Measurements from ENCODE around the gene FOXP1.
A peak's percentile ranks its signal among the peaks of the same experiment; 100 is the strongest.

FOXP1 gene

DNA sequence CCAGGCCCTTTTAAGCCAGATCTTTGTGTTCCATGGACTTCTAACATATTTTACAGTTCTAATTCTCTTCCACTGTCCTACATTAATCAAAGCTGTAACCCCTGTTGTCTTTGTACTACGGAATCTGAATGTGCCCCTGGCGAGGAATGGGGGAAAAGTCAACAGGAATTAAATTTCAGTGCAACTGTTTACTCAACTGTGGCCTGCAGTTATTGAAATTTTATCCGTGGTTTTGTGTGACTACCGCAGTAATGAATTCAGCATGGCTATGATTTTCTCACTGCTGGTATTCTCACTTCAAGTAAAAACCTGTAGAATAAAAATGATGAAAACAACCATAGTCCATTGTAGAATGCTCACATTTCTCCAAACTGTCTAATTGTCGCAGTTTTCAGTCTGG is 388.0 kb downstream of the FOXP1 start:
- TF ChIP-seq, protein P1, sequence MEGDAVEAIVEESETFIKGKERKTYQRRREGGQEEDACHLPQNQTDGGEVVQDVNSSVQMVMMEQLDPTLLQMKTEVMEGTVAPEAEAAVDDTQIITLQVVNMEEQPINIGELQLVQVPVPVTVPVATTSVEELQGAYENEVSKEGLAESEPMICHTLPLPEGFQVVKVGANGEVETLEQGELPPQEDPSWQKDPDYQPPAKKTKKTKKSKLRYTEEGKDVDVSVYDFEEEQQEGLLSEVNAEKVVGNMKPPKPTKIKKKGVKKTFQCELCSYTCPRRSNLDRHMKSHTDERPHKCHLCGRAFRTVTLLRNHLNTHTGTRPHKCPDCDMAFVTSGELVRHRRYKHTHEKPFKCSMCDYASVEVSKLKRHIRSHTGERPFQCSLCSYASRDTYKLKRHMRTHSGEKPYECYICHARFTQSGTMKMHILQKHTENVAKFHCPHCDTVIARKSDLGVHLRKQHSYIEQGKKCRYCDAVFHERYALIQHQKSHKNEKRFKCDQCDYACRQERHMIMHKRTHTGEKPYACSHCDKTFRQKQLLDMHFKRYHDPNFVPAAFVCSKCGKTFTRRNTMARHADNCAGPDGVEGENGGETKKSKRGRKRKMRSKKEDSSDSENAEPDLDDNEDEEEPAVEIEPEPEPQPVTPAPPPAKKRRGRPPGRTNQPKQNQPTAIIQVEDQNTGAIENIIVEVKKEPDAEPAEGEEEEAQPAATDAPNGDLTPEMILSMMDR (conservative IDR thresholded peaks at IDR 0.05) = no peak
- H3K27ac ChIP-seq = no peak overlapping the region

DNA sequence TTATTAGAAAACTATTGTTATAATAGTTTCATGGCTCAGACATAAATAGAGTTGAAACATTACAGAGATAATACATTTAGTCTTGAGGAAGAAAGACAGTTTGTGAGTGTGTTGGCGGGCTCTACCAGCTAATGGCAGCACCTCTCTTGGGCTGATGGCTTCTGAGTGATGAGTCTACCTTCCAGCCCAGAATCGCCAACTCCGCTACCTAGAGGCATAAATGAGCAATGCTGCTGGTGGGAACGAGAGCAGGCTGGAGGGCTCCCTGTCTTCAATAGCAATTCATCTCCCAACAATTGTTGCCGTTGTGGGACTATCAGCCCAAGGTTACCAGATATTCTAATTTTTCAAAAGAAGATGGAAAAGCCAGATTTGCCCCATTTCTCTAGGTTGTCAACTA is 388.7 kb downstream of the FOXP1 start:
- H3K27ac ChIP-seq = no peak overlapping the region
- TF ChIP-seq, protein P1 (conservative IDR thresholded peaks at IDR 0.05) = no peak

- peak overlapping the region; percentile 39 for H3K27ac ChIP-seq
- TF ChIP-seq, protein P1 (conservative IDR thresholded peaks at IDR 0.05) = no peak
These were observed 392.5 kb downstream of the FOXP1 start for GRCh38 chr3:71191031-71191482.

- TF ChIP-seq, protein P1 (conservative IDR thresholded peaks at IDR 0.05) = no peak
- H3K27ac ChIP-seq = peak overlapping the region; percentile 39
These were observed 394.0 kb downstream of the FOXP1 start for GRCh38 chr3:71189480-71189879.

DNA sequence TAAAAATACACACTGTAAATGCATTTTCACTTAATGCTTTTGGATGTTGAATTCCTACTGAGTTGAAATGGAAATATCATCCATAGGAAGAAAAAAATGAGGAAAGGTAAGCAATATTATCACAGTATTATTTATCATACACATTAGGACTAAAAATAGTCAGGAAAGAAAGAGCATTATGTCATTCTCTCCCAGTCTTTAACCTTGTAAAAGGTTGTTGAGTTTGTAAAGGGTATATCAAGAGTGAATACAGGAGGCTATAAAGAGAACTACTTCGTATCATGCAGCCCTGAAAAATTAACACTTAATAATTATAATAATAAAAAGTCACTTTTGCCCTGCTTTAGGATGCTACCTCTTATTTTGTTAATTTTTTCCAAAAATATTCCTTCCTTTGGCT is 395.8 kb downstream of the FOXP1 start:
- TF ChIP-seq, protein P1 (conservative IDR thresholded peaks at IDR 0.05) = no peak
- no peak overlapping the region; the same call in 1 of the 2 replicates for H3K27ac ChIP-seq

GRCh38 chr3:71186801-71187200 is 396.7 kb downstream of the FOXP1 start:
- TF ChIP-seq, protein P1 (conservative IDR thresholded peaks at IDR 0.05) = no peak
- no peak overlapping the region for H3K27ac ChIP-seq

- TF ChIP-seq, protein P1 (conservative IDR thresholded peaks at IDR 0.05) = no peak
These were observed 397.6 kb downstream of the FOXP1 start for GRCh38 chr3:71185733-71186455.

More at GRCh38 chr3:71185733-71186455, 397.6 kb downstream of the FOXP1 start:
- H3K27ac ChIP-seq = no peak overlapping the region

All from VCaP (cell line).